ENCODE data around the gene DEDD2.

DNA sequence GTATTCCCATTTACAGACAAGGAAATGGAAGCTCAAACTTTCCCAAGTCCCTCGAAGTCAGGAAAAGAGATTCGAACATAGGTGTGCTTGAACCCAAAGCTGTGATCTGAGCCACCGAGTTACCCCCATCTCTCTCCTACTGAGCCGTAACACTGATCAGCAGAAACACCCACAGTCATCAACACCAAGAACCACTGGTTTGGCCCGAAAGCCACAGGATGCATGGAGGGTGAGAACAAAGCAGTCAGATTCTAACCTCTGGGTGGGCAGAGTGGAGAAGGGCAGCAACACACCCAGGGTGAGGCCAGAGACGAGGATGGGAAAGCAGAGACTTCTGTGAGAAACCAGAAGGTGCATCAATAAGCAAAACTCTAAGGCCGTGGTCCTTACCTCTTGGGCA, 57.5 kb downstream of the DEDD2 start:
- TF ChIP-seq, protein P1, sequence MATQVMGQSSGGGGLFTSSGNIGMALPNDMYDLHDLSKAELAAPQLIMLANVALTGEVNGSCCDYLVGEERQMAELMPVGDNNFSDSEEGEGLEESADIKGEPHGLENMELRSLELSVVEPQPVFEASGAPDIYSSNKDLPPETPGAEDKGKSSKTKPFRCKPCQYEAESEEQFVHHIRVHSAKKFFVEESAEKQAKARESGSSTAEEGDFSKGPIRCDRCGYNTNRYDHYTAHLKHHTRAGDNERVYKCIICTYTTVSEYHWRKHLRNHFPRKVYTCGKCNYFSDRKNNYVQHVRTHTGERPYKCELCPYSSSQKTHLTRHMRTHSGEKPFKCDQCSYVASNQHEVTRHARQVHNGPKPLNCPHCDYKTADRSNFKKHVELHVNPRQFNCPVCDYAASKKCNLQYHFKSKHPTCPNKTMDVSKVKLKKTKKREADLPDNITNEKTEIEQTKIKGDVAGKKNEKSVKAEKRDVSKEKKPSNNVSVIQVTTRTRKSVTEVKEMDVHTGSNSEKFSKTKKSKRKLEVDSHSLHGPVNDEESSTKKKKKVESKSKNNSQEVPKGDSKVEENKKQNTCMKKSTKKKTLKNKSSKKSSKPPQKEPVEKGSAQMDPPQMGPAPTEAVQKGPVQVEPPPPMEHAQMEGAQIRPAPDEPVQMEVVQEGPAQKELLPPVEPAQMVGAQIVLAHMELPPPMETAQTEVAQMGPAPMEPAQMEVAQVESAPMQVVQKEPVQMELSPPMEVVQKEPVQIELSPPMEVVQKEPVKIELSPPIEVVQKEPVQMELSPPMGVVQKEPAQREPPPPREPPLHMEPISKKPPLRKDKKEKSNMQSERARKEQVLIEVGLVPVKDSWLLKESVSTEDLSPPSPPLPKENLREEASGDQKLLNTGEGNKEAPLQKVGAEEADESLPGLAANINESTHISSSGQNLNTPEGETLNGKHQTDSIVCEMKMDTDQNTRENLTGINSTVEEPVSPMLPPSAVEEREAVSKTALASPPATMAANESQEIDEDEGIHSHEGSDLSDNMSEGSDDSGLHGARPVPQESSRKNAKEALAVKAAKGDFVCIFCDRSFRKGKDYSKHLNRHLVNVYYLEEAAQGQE (IDR thresholded peaks at IDR 0.05; ENCODE audit: low read depth, low read length), result no peak
- TF ChIP-seq CTCF (IDR thresholded peaks at IDR 0.05) (no peak), GATA2 (CRISPR knock-in tag; IDR thresholded peaks at IDR 0.05) (no peak), NFIC (IDR thresholded peaks at IDR 0.05; ENCODE audit: borderline replicate concordance) (no peak), FOSL2 (IDR thresholded peaks at IDR 0.05; ENCODE audit: borderline replicate concordance, low read depth) (no peak), ELF1 (IDR thresholded peaks at IDR 0.05) (no peak), POLR2AphosphoS5 (IDR thresholded peaks at IDR 0.05; ENCODE audit: low read depth, low read length) (no peak), TCF12 (IDR thresholded peaks at IDR 0.05) (no peak), TAF1 (IDR thresholded peaks at IDR 0.05; ENCODE audit: borderline replicate concordance, low read depth, low read length) (no peak), EZH2phosphoT487 (IDR thresholded peaks at IDR 0.05; ENCODE audit: borderline replicate concordance, low read depth) (no peak), SIN3A (IDR thresholded peaks at IDR 0.05; ENCODE audit: borderline replicate concordance, low read depth, low read length) (no peak), CHD2 (IDR thresholded peaks at IDR 0.05; ENCODE audit: low read length, partially characterized antibody) (no peak)
- TF ChIP-seq, protein P2, sequence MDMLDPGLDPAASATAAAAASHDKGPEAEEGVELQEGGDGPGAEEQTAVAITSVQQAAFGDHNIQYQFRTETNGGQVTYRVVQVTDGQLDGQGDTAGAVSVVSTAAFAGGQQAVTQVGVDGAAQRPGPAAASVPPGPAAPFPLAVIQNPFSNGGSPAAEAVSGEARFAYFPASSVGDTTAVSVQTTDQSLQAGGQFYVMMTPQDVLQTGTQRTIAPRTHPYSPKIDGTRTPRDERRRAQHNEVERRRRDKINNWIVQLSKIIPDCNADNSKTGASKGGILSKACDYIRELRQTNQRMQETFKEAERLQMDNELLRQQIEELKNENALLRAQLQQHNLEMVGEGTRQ (IDR thresholded peaks at IDR 0.05; ENCODE audit: borderline replicate concordance, low read depth, low read length), result no peak
- TF ChIP-seq, protein P3, sequence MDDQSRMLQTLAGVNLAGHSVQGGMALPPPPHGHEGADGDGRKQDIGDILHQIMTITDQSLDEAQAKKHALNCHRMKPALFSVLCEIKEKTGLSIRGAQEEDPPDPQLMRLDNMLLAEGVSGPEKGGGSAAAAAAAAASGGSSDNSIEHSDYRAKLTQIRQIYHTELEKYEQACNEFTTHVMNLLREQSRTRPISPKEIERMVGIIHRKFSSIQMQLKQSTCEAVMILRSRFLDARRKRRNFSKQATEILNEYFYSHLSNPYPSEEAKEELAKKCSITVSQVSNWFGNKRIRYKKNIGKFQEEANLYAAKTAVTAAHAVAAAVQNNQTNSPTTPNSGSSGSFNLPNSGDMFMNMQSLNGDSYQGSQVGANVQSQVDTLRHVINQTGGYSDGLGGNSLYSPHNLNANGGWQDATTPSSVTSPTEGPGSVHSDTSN (IDR thresholded peaks at IDR 0.05), result no peak
